HG03045 (cell line): ENCODE results near the gene GIMAP6.
"Not testable (repeated sequence)": the region's sequence is repeated elsewhere in the genome, so short reads cannot be mapped to it uniquely, and the experiment has no call there.

Experiments
- ATAC-seq: cut with Tn5 transposase; IDR thresholded peaks from one replicate; pipeline ENCODE4 v1.9.1; 2021; ENCODE audit warnings: mild to moderate bottlenecking, moderate library complexity; ENCODE audit not compliant: unreplicated experiment

The GIMAP6 gene

DNA sequence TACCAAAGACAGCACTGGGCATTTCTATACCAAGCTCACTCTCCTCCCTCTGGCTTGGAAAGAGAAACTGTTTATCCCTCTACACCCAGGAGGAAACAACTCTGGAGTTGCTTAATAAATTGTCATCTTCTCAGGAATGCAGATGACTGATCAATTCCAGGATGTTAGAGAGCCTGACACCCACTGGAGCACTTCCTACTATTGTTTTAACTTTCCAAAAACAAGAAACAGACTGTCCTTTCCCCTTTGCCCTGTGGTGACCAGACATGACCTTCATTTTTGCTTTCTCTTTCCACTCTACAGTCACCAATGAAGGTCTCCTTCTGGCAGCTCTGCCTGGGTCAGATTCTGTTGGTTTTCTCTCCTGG is 45.4 kb downstream of the GIMAP6 start:
- no peak for ATAC-seq

DNA sequence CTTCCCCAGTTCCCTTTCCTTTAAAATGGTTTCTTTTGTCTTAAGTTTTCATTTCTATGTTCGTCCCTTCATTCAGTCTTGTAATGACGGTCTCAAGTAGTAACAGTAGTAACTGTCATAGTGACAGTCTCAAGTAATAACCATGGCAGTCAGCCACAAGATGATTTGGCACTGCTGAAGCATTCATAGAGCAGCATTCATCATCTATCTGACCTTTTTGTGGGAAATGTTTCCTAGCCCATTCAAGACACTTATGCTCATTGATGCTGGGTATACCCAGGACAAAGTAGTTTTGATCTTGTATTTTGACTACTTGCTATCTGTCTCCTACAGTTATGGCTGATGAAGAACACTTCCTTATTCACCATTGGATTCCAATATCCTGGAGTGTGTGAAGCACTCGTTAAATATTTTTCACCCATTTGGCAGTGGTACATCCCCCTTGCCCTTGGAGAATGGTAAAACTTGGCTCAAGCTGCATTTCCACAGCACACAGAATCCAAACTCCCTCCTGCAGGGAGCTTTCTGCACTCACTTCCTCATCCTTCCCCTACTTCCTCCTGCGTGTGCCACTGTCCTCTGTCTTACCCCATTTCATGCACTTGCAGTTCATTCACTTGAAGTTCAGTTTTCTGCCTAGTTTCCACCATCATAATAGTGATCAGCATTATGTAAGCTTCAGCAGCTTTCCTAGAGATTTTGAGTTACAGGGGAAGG is 46.0 kb downstream of the GIMAP6 start:
- ATAC-seq = no peak

DNA sequence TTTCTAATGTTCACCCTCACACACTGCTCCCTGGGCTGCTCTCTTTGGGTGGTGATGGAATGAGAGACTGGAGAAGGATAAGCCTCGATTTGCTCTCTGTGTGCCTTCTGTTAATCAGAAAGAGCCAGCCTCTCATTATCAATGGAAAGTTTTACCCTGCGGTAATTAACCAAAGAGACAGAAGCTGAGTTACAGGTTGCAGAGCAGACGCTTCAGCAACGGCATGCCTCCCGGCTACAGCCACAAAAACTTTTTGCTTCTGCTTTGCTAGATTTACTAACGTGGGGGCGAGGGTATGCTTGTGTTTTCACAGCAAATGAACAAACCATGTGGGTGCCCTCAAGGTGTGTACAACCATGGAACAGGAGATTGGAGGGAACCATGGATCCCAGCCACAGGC is 47.0 kb downstream of the GIMAP6 start:
- no peak for ATAC-seq

DNA sequence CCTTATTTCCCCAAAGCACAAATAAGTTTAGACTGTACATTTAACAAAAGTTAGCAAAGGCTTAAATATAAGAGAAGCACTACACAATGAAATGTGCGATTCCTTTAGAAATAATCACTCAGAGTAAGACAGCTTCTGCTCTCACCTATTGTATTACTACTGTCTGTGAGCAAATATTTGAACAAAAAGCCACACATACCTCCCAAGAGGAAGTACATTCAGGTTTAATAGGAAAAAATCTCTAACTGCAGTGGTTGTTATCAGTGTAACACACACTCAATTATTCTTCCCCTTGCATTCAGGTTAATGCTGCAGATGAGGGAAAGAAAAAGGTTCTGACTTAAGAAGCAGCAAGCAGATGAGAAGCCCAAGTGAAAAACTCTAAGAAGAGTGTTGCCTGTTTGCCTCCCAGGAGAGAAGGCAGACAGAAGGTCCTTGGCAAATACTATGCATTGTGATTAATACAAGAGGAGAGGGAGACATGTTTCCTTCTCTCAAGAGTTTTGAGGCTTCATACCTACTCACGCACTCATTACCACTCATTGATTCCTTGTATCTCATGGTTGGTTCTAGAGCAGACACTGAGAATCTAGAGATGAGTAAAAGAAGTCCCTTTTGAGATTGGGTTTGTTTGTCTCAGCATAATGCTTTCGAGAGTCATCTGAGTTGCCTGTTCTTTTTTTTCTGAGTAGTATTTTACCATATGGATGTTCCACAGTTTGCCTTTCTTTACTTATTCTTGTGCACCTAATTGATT is 51.4 kb downstream of the GIMAP6 start:
- ATAC-seq = no peak

DNA sequence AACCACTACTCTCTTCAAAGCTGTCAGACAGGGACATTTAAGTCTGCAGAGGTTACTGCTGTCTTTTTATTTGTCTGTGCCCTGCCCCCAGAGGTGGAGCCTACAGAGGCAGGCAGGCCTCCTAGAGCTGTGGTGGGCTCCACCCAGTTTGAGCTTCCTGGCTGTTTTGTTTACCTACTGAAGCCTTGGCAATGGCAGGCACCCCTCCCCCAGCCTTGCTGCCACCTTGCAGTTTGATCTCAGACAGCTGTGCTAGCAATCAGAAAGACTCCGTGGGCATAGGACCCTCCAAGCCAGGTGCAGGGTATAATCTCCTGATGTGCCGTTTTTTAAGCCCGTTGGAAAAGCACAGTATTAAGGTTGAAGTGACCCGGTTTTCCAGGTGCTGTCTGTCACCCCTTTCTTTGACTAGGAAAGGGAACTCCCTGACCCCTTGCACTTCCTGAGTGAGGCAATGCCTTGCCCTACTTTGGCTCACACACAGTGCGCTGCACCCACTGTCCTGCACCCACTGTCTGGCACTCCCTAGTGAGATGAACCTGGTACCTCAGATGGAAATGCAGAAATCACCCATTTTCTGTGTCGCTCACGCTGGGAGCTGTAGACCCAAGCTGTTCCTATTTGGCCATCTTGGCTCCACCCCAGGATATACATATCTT is 52.1 kb downstream of the GIMAP6 start:
- ATAC-seq = not testable (repeated sequence)
